HL-60 (cell line): Measurements from ENCODE around the gene ANKRD49.

ENCODE experiments used
- GABPA ChIP-seq: IDR thresholded peaks from 2 replicates; pipeline ENCODE4 v1.6.1; 2012; ENCODE audit warnings: low read depth
- POLR2AphosphoS5 ChIP-seq: IDR thresholded peaks from 2 replicates; pipeline ENCODE4 v1.6.1; 2012; ENCODE audit warnings: low read depth
- SPI1 ChIP-seq: IDR thresholded peaks from 2 replicates; pipeline ENCODE4 v1.6.1; 2012; ENCODE audit warnings: low read depth, mild to moderate bottlenecking, borderline replicate concordance
- TF ChIP-seq, protein P1 (sequence below): IDR thresholded peaks from one replicate; pipeline ENCODE4 v1.5.1; 2011; ENCODE audit warnings: low read length, control low read depth, inconsistent platforms; ENCODE audit not compliant: insufficient read depth
- TF ChIP-seq, protein P2 (sequence below): IDR thresholded peaks from 2 replicates; pipeline ENCODE4 v1.6.1; 2012; ENCODE audit warnings: low read depth; ENCODE audit not compliant: insufficient replicate concordance

DNA sequence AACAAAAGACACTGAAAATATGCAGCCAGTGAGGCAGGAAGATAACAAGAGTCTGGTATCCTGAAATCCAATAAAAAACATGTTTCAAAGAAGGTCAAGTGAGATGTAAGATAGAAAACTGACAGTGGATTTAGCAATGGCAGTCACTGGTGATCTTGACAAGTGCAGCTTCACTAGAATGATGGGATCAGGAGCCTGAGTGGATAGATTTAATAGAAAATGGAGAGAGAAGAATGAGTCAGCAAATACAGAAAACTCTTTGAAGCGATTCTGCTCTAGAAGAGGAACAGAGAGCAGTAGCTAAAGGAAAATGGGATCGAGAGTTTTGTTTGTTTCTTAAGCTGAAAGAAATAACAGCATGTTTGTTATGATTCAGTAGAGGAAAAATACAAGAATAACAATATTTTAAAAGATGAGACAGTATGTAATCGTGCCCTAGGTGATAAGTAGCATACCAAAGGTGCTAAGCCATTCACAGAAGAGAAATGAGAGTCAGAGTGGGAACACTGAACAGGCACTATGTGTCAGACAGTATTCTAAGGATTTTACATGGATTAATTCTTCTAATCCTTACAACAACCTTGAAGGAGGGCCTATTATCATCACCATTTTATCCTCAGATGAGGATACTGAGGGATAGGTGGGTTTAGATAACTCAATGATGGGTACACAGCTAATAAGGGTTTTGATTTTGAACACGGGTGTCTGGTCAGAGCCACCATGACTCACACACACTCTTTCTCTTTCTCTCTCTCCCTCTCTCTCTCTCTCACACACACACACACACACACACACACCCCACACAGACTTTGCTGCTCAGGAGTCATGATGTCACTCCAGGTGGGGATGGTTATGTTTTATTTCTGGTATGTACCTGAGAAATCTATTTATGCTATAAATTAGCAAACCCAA lies 36.4 kb upstream of the ANKRD49 start:
- TF ChIP-seq, protein P1, sequence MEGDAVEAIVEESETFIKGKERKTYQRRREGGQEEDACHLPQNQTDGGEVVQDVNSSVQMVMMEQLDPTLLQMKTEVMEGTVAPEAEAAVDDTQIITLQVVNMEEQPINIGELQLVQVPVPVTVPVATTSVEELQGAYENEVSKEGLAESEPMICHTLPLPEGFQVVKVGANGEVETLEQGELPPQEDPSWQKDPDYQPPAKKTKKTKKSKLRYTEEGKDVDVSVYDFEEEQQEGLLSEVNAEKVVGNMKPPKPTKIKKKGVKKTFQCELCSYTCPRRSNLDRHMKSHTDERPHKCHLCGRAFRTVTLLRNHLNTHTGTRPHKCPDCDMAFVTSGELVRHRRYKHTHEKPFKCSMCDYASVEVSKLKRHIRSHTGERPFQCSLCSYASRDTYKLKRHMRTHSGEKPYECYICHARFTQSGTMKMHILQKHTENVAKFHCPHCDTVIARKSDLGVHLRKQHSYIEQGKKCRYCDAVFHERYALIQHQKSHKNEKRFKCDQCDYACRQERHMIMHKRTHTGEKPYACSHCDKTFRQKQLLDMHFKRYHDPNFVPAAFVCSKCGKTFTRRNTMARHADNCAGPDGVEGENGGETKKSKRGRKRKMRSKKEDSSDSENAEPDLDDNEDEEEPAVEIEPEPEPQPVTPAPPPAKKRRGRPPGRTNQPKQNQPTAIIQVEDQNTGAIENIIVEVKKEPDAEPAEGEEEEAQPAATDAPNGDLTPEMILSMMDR = no peak
- TF ChIP-seq, protein P2, sequence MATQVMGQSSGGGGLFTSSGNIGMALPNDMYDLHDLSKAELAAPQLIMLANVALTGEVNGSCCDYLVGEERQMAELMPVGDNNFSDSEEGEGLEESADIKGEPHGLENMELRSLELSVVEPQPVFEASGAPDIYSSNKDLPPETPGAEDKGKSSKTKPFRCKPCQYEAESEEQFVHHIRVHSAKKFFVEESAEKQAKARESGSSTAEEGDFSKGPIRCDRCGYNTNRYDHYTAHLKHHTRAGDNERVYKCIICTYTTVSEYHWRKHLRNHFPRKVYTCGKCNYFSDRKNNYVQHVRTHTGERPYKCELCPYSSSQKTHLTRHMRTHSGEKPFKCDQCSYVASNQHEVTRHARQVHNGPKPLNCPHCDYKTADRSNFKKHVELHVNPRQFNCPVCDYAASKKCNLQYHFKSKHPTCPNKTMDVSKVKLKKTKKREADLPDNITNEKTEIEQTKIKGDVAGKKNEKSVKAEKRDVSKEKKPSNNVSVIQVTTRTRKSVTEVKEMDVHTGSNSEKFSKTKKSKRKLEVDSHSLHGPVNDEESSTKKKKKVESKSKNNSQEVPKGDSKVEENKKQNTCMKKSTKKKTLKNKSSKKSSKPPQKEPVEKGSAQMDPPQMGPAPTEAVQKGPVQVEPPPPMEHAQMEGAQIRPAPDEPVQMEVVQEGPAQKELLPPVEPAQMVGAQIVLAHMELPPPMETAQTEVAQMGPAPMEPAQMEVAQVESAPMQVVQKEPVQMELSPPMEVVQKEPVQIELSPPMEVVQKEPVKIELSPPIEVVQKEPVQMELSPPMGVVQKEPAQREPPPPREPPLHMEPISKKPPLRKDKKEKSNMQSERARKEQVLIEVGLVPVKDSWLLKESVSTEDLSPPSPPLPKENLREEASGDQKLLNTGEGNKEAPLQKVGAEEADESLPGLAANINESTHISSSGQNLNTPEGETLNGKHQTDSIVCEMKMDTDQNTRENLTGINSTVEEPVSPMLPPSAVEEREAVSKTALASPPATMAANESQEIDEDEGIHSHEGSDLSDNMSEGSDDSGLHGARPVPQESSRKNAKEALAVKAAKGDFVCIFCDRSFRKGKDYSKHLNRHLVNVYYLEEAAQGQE = no peak
- no peak for TF ChIP-seq GABPA
- no peak for TF ChIP-seq POLR2AphosphoS5
- TF ChIP-seq SPI1 = no peak
